ENCODE results near the gene TMEM132C.
"Not testable (repeated sequence)": the region's sequence is repeated elsewhere in the genome, so short reads cannot be mapped to it uniquely, and the experiment has no call there.

The TMEM132C gene

DNA sequence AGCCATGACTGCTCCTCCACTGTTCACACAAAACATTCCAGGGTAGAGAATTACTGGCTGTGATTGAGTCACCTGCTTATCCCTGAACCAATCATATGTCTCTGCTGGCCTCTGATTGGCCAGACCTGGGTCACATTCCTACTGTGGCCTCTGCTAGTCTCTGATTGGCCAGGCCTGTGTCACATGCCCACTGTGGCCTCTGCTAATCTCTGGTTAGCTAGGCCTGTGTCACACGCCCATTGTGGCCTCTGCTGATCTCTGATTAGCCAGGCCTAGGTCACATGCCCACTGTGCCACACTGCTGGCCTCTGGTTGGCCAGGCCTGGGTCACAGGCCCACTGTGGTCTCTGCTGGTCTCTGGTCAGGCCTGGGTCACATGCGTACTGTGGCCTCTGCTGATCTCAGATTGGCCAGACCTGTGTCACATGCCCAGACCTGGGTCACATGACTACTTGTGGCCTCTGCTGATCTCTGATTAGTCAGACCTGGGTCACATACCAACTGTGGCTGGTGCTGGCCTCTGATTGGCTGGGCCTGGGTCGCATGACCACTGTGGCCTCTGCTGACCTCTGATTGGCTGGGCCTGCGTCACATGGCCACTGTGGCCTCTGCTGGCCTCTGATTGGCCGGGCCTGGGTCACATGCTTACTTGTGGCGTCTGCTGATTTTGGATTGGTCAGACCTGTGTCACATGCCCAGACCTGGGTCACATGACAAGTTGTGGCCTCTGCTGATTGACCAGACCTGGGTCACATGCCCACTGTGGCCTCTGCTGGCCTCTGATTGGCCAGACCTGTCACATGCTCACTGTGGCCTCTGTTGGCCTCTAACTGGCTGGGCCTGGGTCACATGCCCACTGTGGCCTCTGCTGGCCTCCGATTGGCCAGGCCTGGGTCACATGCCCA, 305.2 kb downstream of the TMEM132C start:
- no peak for DNase-seq

DNA sequence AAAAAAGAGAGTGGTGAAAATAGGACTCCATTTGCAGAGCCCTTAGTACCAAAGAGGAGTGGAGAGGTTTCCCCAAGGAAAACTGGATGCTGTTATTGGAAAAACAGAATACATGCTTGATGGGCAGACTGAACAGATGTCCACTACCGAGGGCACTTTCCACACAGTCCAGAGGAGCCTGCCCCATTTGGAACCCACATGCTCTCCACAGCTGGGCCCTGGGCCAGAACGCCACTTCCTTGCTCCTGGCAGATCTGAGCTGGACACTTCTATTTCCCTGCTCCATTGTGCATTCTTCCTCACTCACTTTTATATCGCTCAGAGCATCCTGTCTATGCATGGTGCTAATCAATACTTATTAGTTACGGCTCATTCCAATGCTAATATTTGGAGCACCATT, 306.9 kb downstream of the TMEM132C start:
- no peak for DNase-seq

DNA sequence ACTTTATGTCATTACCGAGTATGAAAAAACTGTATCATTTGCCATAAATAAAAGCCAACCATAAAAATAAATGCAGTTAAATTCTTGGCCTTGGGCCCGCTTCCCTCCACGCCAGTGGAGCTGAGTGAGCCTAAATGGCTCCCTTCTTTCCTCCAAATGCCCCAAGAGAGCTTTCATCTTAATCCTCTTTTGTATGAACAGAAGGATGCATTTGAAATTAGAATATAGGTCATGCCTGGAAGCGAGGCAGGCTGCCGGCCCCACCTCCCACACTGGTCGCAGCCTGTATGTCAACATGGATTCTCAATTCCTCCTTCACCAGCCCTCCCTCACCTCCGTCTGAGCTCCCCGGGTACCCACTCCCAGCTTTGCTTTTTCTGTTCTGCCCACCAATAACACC, 311.1 kb downstream of the TMEM132C start:
- DNase-seq = no peak

DNA sequence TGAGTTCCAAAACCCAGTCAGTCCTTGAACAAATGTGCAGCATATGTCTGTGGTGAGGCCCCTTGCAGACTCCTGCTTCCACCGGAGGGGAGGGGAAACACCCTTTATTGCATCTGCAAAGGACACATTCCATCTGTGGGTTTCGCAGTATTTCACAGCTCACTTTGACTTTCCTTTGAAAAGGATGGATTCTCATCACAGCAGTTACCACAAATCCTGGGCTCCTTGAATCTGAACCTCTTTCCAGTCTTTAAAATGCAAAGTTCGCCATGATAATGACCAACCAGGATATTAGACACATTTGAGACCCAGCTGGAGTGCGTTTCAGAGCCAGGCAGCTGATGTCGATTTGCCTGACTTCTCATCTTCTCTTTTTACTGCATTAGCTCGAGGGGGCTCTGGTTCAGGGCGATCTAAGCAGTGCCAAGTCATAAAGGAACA, 314.4 kb downstream of the TMEM132C start:
- DNase-seq = no peak

DNA sequence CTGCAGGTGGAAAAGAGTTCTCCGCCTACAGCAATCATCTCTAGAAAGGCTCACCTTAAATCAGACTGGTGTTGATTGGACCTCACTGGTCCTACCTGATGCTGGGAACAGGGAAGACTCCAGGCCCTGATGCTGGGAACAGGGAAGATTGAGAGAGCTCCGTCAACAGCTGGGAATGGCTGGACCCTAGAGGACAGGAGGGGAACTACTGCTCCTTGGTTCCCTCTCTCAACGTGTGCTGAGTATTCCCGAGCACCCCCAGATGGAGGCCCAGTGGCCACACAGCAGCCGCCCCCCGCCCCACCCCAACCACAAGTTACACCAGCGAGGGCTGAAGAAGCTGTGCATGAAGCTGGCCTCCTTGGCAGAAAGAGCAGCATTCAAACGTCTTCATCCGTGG, 316.5 kb downstream of the TMEM132C start:
- DNase-seq = no peak

DNA sequence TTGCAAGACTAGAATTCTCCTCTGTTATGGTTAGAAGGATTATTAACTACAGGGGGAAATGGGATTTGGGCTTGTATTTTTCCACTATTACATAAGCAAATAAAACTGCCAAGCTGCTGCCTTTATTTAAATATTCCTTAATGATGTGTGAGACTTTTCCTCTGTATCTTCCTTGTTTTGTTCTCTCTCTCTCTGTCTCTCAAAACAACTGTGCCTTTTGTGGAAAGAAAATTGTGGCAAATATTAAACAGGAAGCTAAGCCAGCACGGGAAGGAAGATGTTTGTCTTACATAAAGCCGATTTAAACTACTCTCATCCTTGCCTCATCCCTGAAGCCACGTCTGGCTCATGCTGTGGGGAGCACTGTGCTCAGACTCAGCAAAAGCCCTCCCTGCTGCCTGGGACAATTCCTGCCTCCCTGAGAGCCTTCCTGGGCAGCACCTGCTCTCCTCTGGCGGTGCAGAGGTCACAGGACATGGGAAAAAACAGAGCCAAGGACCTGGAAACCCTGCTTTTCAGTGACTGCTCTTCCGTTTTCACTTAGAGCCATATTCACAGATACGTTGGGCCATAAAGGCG, 319.6 kb downstream of the TMEM132C start:
- no peak for DNase-seq

DNA sequence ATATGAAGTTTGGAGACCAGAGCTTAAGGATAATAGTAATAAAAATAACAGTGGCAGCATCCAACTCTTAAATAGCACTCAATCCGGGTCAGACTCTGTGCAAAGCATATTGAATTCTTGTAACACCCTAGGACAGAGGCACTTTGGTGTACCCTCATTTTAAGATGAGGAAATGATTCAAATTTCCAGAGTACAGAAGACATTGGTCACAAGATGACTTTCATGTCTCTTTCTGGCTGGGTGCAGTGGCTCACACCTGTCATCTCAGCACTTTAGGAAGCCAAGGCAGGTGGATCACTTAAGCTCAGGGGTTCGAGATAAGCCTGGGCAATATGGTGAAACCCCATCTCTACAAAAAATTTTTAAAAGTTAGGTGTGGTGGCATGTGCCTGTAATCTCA, 320.9 kb downstream of the TMEM132C start:
- DNase-seq = no peak

DNA sequence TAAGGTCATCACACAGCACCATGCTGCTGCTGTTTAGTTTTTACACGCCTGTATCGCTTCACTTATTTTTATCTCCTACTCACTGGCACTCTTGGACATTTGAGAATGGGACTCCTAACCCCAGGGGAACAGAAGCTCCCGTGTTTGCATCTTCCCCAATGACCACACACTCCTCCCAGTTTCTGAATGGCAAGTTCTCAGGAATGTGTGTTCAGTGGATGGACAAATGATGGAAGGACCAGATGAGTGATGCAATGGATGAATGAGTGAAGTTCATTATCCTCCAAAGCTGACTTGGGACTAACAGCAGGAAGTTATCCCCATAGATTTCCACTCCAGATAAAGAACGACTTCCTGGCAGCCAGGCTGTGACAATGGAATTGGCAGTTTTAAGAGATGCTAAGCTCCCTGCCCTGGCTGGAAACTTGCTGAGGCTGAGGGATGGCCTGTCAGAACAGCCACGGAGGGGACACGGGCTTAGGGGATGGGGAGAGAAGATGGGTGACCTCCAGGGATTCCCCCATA, 325.3 kb downstream of the TMEM132C start:
- no peak for DNase-seq

DNA sequence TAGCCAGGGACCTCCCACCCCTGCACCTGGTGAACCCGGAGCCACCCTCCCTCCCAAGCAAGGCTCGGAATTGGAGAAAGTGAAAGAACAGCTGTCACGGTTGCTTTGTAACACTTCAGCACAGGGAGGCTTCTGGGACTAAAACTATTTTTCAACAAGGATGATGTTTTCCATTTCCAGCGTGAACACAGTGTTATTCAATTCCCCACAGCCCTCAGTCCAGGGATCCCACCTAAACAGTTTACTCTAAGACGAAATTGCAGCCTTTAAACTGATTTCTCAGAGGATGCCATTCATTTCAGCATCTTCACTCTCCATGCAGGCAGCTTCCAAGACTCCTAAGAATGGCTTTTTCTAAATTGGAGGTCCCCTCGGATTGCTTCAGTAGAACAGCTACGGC, 327.6 kb downstream of the TMEM132C start:
- DNase-seq = no peak

DNA sequence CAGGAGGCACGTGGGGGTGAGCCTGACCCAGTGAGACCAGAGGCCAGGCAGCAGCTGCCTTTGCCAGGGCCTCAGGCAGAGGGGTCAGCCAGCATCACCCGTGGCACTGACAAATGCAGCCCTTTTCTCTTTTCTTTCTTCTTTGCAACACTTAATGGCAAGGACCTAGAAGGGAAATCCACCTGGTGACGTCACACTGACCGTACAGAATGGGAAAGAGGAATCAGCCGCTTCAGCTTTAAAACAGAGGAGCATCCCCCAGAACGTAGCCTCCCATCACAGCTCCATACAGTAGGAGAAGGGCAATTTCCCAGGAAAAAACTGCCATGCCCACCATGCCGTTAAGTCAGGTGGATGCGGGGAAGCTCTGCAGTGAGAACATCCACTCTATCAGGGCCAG, 328.6 kb downstream of the TMEM132C start:
- DNase-seq = no peak

DNA sequence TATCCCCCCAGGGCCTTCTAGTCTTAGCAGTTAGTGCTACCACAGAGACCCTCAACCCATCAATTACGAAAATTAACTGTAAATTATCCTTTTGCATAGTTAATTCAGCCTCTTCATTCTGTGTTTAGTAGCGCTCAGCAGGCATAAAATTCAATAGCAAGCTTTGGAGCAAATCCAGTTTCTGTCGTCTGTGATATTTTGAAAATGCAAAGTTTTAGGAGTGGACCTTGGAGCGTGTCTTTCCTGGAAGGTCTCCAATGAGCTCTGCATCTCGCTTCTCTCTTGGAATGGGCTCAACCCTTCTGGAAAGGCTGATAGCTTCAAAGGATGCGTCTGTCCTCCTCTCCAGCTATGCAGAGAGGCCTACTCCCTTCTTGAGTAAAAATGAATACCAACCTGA, 333.9 kb downstream of the TMEM132C start:
- no peak for DNase-seq

DNA sequence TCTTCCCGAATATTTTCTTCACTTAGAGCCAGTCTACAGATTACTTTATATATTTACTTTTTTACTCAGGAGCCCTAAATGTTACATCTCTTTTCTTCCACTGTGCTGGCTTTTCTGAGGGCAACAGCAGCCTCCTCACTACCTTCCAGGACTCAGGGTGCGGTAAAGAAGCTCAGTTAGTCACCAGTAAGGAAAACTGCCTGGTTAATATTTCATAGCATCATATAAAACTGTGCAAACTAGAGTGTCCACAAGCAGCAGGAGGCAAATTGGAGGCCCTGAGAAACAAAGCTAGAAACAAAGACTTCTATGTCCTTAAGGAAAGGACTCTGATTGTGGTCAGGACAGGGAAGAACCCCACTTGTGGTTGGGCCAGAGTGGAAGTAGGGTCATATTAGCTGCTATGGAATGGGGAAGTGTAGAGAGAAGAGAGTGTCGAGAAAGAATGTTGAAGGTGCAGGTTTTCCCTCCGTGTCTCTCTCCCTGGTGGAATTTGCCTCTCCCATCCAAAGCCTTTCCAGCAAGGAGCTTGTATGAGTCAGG, 336.7 kb downstream of the TMEM132C start:
- no peak for DNase-seq

DNA sequence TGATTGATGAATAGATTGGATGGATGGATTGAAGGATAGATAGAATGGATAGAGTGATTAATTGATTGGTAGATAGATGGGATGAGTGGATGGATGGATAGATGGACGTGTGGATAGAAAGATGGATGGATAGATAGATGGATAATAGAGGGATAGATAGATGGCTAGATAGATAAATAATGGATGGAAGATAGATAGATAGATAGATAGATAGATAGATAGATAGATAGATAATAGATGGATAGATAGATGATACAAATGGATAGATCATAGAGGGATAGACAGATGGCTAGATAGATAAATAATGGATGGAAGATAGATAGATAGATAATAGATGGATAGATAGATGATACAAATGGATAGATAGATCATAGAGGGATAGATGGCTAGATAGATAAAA, 337.2 kb downstream of the TMEM132C start:
- DNase-seq = not testable (repeated sequence)

DNA sequence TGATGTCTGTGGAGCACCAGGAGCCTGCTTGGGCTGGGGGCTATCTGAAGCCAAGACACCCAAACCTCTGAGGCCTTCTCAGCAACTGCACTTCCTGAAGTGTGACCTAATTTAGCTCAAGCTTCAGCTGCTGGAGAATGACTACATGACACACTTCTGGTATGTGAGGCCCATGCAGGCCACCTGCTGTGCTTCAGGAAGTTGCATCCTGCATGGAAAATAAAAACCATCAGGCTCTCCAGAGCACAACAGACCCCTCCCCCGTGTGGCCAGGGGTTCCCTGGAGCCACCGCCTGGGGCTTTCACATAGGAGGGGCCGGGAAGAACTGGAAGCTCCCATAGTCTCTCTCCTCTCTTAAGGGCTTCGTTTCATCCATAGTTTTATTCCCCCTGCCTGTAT, 339.1 kb downstream of the TMEM132C start:
- no peak for DNase-seq

DNA sequence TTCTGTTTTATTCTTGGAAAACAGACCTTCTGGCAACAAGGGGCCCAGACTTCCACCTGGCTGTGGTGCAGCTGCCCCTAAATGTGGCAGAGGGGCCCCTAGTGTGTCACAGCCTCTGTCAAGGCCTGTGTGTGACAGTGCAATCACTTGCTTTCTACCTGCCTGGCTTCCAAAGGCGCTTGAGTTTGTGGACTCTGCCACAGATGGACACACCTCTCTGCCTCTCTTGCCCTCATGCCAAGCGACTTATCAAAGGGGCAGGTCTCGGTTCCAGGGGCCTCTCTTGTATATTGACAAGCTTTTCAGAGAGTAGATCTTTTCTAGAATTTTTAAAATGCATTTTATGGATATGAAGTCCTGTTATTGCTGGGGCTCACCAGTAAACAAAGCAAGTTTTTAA, 339.6 kb downstream of the TMEM132C start:
- DNase-seq = no peak

DNA sequence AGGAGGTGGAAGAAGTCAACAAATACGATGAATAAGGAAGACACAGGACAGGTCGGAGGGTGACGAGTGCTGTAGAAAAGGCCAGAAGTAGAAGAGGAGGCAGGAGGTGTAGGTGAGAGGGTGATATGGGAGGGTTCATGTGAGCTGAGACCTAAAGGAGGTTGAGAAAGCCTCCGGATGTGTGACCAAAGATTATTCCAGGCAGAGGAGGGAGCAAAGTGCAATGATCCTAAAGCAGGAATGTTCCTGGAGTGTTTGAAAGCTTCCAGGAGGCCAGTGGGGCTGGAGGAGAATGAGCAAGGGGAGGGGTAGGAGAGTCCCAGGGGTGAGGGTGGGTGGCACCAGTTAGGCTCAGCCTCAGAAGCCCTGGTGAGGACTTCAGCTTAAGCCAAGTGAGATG, 340.0 kb downstream of the TMEM132C start:
- no peak for DNase-seq

DNA sequence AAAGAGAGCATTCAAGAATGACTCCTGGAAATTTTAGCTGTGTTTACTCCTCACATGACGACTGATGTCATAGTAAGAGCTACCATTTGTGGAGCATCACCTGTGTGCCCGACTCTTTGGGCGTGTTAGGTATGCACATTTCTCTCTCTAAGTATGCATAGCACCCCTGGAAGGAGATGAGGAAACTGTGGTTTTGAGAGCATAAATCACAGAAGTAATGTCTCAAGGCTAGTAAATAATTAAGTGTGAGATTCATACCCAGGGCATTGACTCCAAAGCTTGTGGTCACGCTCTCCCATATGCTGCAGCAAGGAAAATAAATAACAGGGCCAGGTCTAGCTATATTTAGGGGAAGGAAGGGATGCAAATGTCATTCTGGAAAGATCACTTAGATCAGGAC, 340.7 kb downstream of the TMEM132C start:
- no peak for DNase-seq

DNA sequence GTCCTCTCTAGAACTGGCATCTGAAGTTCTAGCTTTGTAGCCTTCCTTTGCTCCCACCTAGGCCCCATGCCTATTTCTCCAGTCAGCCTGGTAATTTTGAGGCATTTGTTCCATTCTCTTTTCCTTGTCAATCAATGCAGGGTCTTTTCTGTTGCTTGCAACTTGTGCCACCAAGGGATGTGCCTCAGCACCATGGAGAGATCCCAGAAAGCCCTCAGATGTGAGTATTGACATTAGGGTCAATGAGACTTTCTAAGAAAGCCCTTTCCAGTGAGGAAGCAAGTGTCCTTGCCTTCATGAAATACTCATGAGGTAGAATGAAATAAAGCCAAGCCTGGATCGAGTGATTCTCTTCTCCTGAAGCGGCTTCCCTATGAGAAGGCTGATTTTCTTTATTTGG, 342.9 kb downstream of the TMEM132C start:
- DNase-seq = no peak

DNA sequence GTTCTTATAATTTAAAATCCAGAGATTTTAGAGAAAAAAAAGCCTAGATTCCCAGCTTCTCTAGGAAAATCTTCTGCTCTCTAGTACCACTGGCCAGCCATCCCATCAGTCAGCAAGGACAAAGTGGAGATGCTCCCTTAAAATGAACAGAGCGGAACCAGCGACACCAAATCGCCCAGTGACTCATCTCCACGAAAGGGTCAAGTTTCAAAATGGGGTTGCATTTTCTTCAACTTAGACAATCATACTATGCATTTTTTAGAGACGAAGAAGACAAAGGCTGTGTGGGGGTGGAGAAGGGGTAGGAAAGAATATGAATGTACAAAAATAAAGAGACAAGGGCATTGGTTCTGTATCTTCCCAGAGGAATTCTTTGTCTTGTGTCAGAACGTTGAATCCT, 344.8 kb downstream of the TMEM132C start:
- no peak for DNase-seq

DNA sequence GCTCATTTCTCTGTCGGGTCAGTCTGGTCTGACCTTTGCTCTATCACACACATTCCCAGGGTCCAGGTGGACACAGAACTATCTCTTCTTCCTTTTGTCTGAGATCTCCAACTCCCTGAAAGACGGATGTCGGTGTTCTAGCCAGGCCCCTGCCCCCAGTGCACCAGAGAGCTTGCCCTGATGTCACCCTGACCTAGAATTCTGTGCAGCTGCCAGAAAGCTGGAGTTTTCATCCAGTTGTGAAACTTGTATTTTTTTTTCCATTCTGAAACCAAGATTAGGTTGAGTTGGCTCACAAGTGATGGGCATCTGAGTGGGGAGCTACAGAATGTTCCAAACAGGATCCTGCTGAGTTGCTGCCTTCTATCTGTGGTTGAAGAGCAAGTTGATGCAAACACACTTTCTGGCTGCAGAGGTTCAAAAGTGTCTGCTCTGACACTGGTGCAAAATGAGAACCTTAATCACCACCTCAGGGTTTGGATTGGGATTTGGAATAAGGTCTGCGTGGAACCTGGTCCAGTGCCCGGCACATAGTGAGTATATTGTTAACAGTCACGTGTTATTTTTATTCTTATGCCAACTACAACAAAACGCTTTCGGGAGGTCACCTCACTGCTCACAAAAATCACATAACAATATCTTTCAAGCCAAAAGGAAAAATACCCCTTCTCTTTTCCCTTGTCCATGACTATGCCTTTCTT, 345.3 kb downstream of the TMEM132C start:
- DNase-seq = no peak

DNA sequence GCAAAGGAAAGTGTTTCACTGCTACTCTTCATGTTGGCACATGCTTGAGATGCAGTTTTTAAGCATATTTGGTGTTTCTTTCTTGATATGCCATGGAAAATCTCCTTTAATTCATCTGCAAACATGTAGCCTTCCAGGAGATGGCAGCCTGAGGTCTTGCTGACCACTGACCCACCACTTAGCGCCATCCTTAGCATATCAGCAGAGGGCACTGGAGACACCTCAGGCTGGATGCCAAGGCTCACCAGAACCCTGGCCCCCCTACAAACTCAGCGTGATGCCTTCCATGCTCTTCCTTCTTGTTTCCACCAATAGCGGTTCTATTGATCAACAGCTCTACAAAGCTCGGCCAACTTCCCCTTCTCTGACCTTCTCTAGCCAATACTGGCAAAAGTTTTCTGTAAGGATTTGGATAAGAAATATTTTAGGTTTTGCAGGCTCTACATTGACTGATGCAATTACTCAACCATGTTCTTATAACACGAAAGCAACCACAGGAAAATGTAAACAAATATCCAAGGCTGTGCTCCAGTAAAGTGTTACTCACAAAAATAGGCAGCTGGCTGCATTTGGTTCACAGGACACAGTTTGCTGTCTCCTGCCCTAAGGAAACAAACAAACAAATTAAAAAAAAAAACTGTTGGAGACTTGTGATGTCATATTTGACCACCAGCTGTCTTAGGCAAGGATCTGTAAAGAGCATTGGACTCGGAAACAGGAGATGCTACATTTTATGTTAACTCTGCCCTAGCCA, 347.0 kb downstream of the TMEM132C start:
- DNase-seq = no peak

DNA sequence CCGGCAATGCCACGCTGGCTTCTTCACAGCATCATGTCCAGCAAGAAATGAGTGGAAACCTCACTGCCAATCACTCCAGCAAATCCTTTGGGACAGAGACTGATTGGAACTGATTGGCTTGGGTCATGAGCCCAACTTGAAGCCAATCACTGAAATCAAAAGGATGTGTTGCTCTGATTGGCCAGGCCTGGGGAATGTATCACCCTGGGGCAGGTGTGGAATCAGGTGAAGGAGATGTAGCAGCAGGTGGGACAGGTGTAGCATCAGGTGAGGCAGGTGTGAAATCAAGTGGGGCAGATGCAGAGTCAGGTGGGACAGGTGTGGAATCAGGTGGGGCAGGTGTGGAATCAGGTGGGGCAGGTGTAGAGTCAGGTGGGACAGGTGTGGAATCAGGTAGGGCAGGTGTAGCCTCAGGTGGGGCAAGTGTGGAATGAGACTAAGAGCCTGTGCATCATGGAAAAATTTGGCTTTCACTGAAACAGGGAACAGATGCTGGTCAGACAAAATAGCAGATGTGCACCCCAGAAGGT, 350.4 kb downstream of the TMEM132C start:
- no peak for DNase-seq
